HepG2 (cell line): ENCODE data around the gene RTEL1. TPM values are rescaled to one million over a fixed set of nuclear protein-coding genes. Genes with fewer than 3 reads are reported as not detected.

ENCODE experiments used
- AGO1 ChIP-seq: fragments of 200-400 bp; formaldehyde crosslinking; IDR thresholded peaks from 2 replicates; pipeline ENCODE4 v1.6.1; 2017; ENCODE audit warnings: mild to moderate bottlenecking, low read depth, low read length, moderate library complexity; ENCODE audit not compliant: poor library complexity, severe bottlenecking
- MEF2D ChIP-seq: sonication (generic); formaldehyde crosslinking; IDR thresholded peaks from 2 replicates; pipeline ENCODE4 v1.5.1; 2020; ENCODE audit warnings: mild to moderate bottlenecking, missing genetic modification reagents
- NFATC3 ChIP-seq: sonication (generic); formaldehyde crosslinking; IDR thresholded peaks from 2 replicates; pipeline ENCODE4 v1.5.1; 2020; ENCODE audit warnings: mild to moderate bottlenecking, missing genetic modification reagents
- PHF20 ChIP-seq: sonication (generic); formaldehyde crosslinking; IDR thresholded peaks from 2 replicates; pipeline ENCODE4 v1.5.0; 2020; ENCODE audit warnings: mild to moderate bottlenecking, missing genetic modification reagents
- PPARG ChIP-seq: conservative IDR thresholded peaks from 2 replicates; pipeline ENCODE4 v1.6.1; 2016; ENCODE audit warnings: missing biosample characterization, missing genetic modification reagents
- SOX13 ChIP-seq, 3 experiments: fragments of 450-650 bp in 1 of 3; sonication (generic) in 1 of 3; formaldehyde crosslinking in 1 of 3; IDR thresholded peaks in 2 of 3; conservative IDR thresholded peaks in 1 of 3; 2 replicates each; pipeline versions ENCODE4 v1.5.0 to v1.6.1; 2016 to 2020; ENCODE audit warnings: antibody characterized with exemption in 1 of 3, mild to moderate bottlenecking in 1 of 3, missing compliant biosample characterization in 1 of 3, missing genetic modification reagents in 1 of 3, moderate library complexity in 1 of 3
- TEAD3 ChIP-seq: optimal IDR thresholded peaks from 2 replicates; pipeline ENCODE3; 2016; ENCODE audit warnings: borderline replicate concordance
- YEATS2 ChIP-seq: sonication (generic); formaldehyde crosslinking; IDR thresholded peaks from 2 replicates; pipeline ENCODE4 v1.4.0; 2020; ENCODE audit warnings: missing genetic modification reagents, borderline replicate concordance
- ZNF598 ChIP-seq: sonication (generic); formaldehyde crosslinking; IDR thresholded peaks from 2 replicates; pipeline ENCODE4 v1.5.1; 2020; ENCODE audit warnings: mild to moderate bottlenecking, missing genetic modification reagents, borderline replicate concordance
- ZNF800 ChIP-seq: sonication (generic); formaldehyde crosslinking; IDR thresholded peaks from 2 replicates; pipeline ENCODE4 v1.4.0; 2020; ENCODE audit warnings: missing genetic modification reagents
- polyA plus RNA-seq, 8 experiments: library from polyadenylated mRNA; depleted of rRNA in 3 of 8; stranded (reverse) in 7 of 8; unstranded in 1 of 8; fragments of >200 nt; fragmentation: Illumina TruSeq in 4 of 8; extraction: Trizol in 4 of 8; gene quantifications; 2 replicates each; pipeline versions ENCODE4 v1.2.1 to v1.2.3, GENCODE V29; 2011 to 2016; ENCODE audit warnings: low read depth in 4 of 8, missing spikeins in 1 of 8, mixed read lengths in 1 of 8; ENCODE audit not compliant: insufficient read depth in 1 of 8
- total RNA-seq, 5 experiments: library from RNA; depleted of rRNA; stranded (reverse); fragments of >200 nt; fragmentation: Illumina TruSeq; extraction: Trizol; gene quantifications; 2 replicates each; pipeline ENCODE4 v1.2.3, GENCODE V29; 2016; ENCODE audit warnings: low read depth in 1 of 5
- TF ChIP-seq, protein P1 (sequence below): sonication (generic); formaldehyde crosslinking; IDR thresholded peaks from 2 replicates; pipeline ENCODE4 v1.8.0; 2022; ENCODE audit warnings: missing genetic modification reagents, mild to moderate bottlenecking, moderate library complexity, borderline replicate concordance
- TF ChIP-seq, protein P2 (sequence below): sonication (generic); formaldehyde crosslinking; IDR thresholded peaks from one replicate; pipeline ENCODE4 v1.5.1; 2020; ENCODE audit warnings: mild to moderate bottlenecking, missing genetic modification reagents; ENCODE audit errors: not compliant biosample characterization
- TF ChIP-seq, protein P3 (sequence below): sonication (generic); formaldehyde crosslinking; IDR thresholded peaks from 2 replicates; pipeline ENCODE4 v1.4.0; 2020; ENCODE audit warnings: missing genetic modification reagents

The RTEL1 gene
- total and polyA plus RNA-seq, 2 of the 13 experiments (the other 11 are each of a cell fraction or from before 2014, with no cell fraction given) = 21.8 to 36.4 TPM

- TF ChIP-seq ZNF800 (CRISPR knock-in tag) (0 out of 2 replicates have a peak, but pooled peaks have one; percentile 46), SOX13 (IDR thresholded peaks at IDR 0.05) (no peak), SOX13 (CRISPR knock-in tag; conservative IDR thresholded peaks at IDR 0.05 in 1 of 2, IDR thresholded peaks at IDR 0.05 in 1 of 2) (no peak), PHF20 (CRISPR knock-in tag) (peak; percentile 12; the same call in 1 of the 2 replicates), PPARG (0 out of 2 replicates have a peak, but pooled peaks have one; percentile 15), YEATS2 (peak; percentile 37; the same call in 1 of the 2 replicates), NFATC3 (CRISPR knock-in tag) (no peak), MEF2D (CRISPR knock-in tag) (peak; percentile 30; the same call in 1 of the 2 replicates), AGO1 (peak; percentile 64), ZNF598 (CRISPR knock-in tag) (peak; percentile 85; the same call in 1 of the 2 replicates), TEAD3 (no peak)
- TF ChIP-seq, protein P1, sequence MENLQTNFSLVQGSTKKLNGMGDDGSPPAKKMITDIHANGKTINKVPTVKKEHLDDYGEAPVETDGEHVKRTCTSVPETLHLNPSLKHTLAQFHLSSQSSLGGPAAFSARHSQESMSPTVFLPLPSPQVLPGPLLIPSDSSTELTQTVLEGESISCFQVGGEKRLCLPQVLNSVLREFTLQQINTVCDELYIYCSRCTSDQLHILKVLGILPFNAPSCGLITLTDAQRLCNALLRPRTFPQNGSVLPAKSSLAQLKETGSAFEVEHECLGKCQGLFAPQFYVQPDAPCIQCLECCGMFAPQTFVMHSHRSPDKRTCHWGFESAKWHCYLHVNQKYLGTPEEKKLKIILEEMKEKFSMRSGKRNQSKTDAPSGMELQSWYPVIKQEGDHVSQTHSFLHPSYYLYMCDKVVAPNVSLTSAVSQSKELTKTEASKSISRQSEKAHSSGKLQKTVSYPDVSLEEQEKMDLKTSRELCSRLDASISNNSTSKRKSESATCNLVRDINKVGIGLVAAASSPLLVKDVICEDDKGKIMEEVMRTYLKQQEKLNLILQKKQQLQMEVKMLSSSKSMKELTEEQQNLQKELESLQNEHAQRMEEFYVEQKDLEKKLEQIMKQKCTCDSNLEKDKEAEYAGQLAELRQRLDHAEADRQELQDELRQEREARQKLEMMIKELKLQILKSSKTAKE (CRISPR knock-in tag) = 0 out of 2 replicates have a peak, but pooled peaks have one; percentile 13
- TF ChIP-seq, protein P2, sequence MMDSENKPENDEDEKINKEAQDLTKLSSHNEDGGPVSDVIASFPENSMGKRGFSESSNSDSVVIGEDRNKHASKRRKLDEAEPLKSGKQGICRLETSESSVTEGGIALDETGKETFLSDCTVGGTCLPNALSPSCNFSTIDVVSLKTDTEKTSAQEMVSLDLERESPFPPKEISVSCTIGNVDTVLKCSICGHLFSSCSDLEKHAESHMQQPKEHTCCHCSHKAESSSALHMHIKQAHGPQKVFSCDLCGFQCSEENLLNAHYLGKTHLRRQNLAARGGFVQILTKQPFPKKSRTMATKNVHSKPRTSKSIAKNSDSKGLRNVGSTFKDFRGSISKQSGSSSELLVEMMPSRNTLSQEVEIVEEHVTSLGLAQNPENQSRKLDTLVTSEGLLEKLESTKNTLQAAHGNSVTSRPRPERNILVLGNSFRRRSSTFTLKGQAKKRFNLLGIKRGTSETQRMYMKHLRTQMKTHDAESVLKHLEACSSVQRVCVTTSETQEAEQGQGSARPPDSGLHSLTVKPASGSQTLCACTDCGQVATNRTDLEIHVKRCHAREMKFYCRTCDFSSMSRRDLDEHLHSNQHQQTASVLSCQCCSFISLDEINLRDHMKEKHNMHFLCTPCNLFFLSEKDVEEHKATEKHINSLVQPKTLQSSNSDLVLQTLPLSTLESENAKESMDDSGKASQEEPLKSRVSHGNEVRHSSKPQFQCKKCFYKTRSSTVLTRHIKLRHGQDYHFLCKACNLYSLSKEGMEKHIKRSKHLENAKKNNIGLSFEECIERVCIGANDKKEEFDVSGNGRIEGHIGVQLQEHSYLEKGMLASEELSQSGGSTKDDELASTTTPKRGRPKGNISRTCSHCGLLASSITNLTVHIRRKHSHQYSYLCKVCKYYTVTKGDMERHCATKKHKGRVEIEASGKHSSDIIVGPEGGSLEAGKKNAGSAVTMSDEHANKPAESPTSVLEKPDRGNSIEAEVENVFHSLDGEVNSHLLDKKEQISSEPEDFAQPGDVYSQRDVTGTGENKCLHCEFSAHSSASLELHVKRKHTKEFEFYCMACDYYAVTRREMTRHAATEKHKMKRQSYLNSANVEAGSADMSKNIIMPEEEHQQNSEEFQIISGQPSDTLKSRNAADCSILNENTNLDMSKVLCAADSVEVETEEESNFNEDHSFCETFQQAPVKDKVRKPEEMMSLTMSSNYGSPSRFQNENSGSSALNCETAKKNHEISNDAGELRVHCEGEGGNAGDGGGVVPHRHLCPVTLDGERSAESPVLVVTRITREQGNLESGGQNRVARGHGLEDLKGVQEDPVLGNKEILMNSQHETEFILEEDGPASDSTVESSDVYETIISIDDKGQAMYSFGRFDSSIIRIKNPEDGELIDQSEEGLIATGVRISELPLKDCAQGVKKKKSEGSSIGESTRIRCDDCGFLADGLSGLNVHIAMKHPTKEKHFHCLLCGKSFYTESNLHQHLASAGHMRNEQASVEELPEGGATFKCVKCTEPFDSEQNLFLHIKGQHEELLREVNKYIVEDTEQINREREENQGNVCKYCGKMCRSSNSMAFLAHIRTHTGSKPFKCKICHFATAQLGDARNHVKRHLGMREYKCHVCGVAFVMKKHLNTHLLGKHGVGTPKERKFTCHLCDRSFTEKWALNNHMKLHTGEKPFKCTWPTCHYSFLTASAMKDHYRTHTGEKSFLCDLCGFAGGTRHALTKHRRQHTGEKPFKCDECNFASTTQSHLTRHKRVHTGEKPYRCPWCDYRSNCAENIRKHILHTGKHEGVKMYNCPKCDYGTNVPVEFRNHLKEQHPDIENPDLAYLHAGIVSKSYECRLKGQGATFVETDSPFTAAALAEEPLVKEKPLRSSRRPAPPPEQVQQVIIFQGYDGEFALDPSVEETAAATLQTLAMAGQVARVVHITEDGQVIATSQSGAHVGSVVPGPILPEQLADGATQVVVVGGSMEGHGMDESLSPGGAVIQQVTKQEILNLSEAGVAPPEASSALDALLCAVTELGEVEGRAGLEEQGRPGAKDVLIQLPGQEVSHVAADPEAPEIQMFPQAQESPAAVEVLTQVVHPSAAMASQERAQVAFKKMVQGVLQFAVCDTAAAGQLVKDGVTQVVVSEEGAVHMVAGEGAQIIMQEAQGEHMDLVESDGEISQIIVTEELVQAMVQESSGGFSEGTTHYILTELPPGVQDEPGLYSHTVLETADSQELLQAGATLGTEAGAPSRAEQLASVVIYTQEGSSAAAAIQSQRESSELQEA = peak; percentile 95
- TF ChIP-seq, protein P3, sequence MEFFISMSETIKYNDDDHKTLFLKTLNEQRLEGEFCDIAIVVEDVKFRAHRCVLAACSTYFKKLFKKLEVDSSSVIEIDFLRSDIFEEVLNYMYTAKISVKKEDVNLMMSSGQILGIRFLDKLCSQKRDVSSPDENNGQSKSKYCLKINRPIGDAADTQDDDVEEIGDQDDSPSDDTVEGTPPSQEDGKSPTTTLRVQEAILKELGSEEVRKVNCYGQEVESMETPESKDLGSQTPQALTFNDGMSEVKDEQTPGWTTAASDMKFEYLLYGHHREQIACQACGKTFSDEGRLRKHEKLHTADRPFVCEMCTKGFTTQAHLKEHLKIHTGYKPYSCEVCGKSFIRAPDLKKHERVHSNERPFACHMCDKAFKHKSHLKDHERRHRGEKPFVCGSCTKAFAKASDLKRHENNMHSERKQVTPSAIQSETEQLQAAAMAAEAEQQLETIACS (CRISPR knock-in tag) = peak; percentile 23; the same call in 1 of the 2 replicates
These were observed 32.2 kb upstream of the RTEL1 start (continued) for GRCh38 chr20:63625771-63626423.
